ENCODE results near the gene ZBTB45.

Gene ZBTB45

DNA sequence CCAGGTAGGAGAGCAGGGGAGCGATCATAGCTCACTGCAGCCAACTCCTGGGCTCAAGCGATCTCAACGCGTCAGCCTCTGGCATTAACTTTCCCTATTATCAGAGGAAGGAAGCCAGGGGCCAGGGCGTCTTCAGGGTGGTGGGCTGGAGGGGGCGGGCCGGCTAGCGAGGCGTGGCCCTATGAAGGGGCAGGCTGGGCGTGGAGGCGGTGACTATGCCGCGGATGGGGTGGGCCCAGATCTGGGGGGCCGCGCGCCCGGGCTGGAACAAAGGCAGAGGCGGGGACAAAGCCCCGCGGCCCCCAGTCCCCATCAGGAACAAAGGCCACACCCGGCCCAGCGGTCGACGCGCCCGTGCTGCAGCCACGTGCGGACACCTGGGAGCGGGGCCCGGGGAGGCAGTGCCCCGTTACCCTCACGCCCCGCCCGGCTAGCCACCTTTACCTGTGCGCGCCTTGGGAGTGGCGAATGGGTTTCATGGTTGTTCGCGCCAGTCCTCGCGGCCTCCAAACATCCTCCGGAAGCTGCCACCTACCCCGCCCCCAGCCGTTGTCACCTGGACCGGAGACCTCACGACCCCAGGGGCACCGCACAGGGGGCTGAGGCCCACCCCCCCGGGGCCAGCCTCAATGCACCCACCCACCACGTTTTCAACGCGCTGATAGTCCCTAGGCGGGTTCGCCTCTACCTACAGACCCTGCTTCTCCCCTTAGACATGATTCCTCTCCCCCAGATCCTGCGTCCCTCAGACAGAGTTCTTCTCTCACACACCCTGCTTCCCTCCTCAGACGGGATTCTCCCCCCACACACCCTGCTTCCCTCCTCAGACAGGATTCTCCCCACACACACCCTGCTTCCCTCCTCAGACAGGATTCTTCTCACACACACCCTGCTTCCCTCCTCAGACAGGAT, 18.9 kb upstream of the ZBTB45 start:
- DNase-seq, result peak in 1 of 5 donors; percentile 49

DNA sequence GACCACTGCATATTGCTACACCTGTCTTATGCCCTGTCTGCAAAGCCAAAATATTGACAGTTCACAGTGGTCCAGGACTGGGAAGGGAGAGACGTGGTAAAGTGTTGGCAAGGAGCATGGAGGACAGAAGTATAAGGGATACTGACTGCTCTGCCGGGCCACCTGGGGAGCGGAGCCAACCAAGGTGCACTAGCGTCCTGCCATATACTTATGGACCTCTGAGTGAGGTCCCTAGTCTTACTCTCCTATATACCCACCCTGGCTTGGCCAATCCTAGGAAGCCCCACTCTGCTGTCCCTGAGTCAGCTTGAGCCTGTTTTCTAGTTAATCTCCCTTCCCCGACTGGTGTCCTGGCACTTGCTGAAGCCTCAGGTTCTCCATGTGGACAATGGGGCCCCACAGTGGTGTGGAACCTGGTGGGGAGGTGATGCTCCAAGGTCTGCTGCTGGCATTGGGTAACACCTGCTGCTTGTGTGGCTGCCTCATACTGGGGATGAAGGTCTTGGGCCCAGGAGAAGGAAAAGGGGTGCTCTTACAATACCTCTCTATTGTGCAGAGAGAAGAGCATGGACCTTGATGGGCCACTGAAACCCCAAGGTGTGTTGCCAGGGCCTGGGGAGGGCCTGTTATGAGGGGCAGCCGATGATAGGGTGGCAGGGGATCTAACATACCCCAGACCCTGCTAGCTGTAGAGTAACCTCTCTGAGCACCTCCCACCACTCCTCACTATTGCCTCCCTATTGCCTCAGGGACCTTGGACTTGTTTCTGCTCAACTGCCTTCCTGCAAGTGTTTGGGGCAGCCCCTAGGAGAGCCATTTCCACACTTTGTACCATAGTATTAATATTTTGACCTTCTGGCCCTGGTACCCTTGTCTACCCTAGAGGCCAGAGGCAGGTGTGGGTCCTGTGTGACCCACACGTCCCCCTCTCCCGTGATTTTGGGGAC, 17.5 kb upstream of the ZBTB45 start:
- DNase-seq, result no peak

DNA sequence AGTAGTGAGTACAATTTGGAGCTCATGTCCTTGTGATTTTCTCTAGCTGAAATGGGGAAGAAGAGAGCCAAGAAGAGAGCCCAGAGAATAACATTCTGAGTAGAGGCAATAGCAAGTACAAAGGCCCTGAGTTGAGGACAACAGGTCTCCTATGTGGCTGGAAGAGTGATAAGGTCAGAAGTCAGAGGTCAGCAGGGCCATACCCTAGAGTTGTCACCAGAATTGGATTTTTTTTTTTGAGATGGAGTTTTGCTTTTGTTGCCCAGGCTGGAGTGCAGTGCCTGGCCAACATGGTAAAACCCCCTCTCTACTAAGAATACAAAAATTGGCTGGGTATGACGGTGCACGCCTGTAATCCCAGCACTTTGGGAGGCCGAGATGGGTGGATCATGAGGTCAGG, 16.2 kb upstream of the ZBTB45 start:
- no peak for DNase-seq

DNA sequence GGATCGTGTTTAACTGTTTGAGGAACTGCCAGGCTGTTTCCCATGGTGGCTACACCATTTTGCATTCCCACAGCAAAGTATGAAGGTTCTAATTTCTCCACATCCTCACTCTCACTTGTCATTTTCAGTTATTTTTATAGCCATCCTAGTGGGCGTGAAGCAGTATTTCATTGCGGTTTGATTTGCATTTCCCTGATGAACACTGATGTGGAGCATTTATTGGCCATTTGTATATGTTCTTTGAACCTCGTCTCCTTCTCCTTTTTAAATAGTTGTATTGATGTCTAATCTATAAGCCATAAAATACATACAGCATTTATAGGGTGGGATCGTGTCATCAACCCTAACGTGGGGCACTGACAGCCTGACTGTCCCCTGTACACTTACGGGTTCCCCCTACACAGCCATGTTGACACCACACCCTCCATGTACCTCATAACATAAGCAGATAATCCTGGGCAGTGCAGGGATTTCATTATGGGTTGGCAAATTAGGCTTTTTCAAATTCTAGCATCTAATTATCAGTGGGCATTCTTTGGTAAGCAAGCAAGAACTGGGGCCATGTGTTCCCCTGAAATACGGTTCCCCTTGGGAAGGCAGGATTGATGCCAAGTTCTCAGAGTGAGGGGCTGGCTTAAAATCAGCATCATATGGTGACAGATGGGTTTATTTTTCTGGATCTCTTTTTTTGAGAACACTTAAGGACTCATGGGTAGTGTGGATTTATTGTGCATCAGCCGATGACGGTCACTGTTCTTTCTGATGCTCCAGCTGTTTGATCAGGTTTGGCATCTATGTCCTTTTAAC, 11.6 kb upstream of the ZBTB45 start:
- DNase-seq, result no peak

DNA sequence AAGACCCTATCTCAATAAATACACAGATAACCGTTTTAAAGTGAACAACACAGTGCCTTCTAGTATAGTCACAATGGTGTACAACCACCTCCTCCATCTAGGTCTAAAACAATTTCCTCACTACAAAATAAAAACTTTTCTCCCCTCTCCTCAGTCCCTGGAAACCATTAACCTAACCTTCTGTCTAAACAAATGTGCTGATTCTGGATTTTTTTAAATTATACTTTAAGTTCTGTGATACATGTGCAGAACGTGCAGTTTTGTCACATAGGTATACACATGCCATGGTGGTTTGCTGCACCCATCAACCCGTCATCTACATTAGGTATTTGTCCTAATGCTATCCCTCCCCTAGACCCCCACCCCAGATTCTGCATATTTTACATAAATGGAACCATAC, 9.8 kb upstream of the ZBTB45 start:
- no peak for DNase-seq

DNA sequence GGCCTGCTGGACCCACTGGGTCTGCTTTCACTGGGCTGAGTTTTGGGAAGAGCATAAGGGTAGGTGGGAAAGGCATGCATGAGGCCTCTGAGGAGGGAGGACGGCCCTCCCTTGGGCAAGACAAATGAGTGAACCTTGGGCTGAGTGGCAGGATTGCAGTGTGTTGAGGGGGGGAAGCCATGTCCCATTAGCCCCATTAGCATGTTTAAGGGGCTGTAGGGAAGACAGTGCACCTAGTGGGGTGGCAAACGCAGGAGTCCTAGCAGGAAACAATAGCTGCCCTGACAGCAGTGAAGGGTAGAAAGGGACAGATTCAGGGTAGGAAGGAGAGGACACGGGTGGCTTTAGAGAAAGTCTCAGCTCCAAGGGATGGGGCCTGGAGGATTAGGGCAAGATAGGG, 3.1 kb upstream of the ZBTB45 start:
- DNase-seq, result no peak

DNA sequence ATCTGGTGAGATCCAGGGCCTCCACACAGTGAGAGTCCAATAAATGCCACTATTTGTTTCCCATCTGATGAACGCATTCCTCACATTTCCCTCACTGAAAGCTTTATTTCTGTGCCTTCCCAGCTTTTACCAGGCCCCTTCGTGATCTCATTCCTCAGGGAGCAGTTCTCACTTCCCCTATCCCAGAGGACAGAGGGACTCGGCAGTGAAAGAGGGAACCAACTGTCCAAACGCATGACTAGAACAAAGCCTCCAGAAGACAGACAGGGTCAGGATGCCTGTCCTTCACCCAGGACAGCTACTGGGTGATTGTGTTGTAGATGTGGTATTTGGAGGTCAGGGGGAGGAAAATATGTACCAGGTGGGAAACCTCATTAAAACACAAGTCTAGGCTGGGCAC, 2.0 kb upstream of the ZBTB45 start:
- no peak for DNase-seq

DNA sequence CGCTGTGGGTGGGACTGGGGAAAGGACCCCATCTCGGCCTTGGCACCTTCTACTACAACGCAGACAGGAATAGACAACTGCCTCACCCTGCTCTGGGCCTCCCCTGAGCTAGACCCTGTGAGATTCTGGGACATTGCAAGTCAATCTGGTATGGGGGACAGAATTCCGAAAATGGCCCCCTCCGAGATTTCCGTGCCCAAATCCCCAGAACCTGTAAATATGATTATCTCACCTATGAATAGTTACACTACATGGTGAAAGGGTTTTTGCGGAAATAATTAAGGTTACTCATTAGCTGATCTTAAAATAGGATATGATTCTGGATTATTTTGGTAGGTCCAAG, 618 bp upstream of the ZBTB45 start:
- DNase-seq, result no peak

DNA sequence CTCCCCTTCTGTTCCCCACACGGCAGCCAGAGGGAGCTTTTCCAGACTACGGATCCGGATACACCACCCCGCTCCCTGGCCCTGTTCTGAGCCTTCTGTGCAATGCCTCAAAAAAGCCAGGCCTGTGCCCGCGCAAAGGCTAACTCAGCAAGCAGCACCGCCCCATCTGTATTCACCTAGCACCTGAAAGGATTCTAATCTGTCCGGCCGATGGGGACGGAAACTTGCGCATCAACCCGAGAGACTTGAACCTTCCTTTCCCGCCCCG, 589 bp downstream of the ZBTB45 start:
- DNase-seq, result peak in 3 of 5 donors; percentile 36 to 65 (median 42)

DNA sequence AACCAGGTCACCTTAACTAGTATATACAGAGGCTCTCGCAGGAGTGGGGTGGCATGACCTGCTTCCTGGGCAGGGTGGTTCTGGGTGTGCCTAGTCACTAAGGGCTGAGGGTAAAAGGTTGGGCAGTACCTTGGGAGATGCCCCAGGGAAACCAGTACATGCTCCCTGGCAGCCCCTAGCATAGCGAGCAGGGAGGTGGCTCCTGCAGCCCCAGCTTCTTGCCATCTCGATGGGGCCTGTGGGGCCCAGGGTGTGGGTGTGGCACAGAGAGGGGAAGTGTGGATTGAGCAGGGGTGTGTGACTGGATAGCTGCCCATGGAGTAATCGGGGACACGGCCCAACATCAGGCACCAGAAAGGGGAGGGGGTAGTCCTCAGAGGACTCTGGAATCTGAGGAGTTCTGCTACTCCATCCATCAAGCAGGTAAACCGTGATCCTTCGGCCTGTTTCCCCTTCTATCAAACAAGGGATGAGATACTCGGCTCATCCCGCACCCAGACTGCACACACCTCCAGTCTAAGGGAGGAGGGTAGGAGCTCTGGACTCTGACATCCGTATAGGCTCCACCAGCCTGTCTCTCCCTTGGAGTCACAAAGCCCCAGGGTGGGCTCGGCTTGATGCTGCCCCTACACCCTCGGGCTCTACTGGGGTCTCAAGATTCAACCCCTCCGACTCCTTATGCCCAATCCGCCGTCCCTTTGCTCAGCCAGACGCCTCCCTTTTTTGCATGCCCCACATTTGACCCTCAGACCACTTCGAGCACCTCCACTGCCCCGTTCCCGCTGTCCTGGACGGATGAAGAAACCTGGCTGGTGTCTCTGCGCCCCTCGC, 1.1 kb downstream of the ZBTB45 start:
- DNase-seq, result no peak

DNA sequence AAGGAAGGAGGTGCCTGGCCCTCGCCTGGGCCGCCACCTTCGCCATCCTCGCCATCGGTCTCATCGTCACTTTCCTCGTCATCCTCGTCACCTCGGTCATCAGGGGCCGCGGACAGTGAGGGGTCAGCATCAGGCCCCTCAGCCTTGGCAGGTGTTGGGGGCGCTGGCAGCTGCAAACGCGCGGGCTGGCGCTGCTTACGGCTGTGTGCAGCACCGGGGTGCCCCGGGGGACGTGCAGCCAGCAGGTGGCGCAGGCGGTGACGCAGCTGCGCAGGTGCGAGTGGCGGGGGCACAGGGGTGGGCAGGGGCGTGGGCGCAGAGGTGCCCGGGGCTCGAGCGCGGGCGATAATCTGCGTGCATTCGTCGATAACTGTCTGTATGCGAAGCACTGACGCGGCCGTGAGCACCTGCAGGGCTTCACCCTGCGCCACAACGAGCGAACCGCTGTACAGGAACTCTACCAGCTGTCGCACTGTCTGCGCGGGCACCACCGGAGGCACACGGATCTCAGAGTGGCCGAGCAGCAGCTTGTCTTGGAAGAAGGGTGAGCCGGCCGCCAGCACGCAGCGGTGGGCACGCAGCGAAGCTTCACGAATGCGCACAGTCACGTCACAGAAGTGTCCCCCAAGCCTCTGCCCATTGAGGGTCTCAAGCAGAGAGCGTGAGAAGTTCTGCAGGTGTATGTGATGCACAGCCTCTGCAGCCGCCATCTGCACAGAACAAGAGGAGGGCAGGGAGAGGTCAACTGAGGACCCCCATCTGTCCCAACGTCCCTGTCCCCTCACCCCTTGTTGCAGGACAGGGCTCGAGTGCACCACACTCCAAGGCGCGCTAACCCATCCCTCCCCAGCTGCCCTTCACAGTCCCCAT, 2.4 kb downstream of the ZBTB45 start:
- no peak for DNase-seq

DNA sequence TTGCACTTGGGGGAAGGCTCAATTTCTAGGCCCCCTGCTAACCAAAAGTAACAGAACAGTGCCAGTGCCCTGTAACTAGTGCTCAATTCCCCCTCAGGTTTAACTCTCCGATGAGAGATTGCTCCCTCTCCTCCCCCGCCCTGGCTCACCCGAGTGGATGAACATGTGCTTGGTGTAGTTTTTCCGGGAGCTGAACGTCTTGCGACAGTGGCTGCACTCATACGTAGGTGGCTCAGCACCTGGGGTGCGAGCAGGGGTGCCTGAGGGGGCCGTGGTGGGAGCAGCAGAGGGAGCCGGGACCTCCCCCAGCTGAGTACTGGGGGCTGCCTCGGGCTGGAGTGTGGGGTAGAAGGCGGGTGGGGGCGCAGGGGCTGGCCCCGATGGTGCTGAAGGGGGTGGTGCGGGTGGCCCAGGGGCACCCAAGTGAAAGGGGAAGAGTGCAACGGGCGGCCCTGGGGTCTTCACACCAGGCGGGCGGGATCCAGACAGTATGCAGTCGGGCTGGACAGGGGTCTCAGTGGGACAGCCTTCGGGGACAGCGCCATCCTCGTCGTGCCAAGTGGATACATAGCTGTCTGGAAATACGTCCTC, 3.3 kb downstream of the ZBTB45 start:
- no peak for DNase-seq

DNA sequence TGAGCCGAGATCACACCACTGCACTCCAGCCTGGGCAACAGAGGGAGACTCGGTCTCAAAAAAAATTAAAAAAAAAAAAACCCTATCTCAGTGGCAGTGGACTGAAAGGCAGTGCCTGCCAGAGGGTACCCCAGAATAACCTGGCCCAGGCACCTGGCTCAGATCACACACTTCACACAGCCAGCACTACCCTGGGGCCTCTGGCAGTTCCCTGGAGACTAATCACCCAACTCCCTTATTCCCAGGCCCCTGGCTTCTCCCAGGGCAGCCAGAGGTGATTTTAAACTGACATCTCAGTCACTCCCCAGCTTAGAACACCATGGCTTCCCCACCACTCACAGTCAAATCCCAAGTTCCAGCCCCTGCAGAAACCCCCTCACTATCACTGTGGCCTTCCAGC, 4.4 kb downstream of the ZBTB45 start:
- DNase-seq, result no peak

DNA sequence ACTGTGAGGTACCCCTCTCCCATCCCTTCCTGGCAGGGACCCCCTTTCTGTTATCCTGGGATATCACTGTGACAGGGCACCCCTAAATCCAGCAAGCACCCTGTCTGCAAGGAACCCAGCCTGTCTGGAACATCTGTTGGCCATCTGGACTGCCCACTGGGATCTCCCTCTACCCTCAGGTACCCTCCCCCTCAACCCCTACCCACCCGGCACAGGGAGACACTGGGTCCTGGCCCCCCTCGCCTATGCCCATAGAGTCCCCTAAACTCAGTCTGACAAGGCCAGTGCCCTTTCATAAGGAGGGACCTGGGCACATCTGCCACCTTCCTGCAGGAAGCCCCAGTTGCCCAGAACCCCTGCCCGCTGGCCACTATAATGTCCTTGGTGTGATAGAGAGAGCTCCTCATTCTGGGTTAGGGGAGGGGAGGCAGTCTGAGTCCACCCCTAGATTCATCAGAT, 5.0 kb downstream of the ZBTB45 start:
- DNase-seq, result no peak

DNA sequence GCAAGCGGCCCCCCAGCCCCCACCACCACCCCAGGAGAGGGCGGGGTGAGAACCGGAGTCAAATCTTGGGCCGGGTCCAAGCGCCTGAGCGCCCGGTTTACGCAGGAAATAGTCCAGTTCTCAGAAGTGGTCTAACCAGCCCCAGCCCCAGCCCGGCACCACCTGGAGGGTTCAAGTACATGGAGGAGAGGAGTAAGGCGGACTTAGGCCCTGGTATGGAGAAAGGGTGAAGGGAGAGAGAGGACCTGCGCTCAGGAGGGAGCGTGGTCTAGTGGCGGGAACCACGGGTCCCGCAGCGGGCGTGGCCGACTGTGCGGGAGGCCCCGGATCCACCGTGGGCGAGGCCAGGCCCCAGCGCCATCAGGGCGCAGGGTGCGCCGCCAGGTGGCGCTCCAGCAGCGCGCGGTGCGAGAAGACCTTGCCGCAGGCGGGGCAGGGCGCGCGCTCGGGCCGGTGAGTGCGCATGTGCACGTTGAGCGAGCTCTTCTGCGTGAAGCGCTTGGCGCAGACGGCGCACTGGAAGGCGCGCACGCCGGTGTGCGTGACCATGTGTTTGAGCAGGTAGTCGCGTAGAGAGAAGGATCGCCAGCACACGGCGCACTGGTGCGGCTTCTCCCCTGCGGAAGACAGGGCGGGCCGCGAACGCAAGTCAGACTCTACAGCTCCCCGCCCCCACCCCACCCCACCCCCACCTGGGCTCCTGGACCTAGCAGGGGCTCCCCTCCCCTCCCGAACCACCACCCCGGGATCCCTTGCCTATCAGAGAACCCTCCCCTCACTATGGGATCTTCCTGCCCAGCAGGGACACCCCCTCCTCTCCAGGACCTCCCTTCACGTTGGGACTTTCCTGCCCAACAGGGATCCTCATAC, 5.7 kb downstream of the ZBTB45 start:
- DNase-seq, result peak; percentile 88 to 97 (median 91)

DNA sequence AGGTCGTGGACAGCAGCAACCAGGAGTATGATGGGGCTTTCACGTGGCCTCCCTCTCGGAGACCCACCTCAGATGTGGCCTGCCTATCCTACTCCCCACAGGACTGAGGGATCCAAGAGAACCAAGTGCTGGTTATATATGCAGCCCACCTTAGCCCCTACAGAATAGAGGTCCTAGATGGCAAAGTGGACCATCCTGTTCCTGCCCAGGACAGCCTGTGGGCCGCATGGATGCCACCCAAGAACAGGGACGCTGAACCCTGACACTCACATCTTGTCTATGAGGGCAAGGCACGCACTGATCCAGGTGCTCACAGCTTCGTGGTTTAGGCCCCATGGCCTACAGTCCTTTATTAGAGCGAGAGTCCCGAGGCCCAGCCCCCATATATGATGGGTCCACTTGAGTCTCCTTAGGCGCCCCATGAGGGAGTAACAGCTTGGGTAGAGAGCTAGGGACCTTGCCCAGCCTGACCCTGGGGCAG, 6.4 kb downstream of the ZBTB45 start:
- DNase-seq, result no peak

DNA sequence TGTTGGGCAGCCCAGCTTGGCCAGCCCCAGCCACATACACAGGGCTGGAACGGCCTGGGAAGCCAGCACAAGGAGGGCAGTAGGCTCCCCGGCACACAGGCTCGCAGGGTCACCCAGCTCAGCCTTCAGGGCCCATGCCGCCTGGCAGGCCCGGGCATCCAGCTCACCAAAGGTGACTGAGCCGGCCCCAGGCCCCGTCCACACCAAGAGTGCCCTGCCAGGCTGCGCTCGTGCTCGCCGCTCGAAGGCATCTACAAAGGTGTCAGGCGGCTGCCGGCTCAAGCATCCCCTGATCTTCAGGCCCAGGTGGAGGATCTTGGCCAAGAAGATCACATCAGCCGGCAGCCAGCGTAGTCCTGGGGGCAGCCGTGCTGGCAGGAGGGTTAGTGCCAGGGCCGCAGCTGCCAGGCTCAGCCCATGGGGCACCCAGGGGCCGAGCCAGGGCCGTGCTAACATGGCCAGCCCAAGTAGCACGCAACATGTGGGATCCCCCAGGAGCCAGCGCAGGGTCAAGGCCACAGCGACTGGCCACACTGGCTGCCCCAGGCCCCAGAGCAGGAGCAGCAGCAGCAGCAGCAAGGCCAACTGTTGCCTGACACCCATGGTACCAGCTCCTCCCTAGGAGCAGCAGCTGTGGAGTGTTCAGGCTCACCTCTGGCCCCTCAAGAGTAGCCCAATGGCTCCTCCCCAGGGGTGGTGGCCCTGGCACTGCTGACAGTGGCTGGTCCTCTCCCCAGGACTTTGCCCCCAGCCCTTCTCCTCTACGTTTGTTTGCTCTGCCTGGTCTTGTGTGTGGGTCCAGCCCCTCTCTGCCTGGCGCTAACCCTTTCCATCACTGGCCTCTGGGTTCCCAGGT, 8.0 kb downstream of the ZBTB45 start, which contains the start of gene SLC27A5:
SLC27A5 (minus strand) TSS at position 640 of the 856 bp plus-strand sequence; CDS start at position 603, 37 bp downstream.
- DNase-seq, result no peak
